ENCODE data around the gene KIAA2012.
A peak's percentile ranks its signal among the peaks of the same experiment; 100 is the strongest.

- TF ChIP-seq CTCF (IDR thresholded peaks at IDR 0.05) (no peak), POLR2A (IDR thresholded peaks at IDR 0.05) (peak; percentile 54), POLR2AphosphoS5 (IDR thresholded peaks at IDR 0.05) (peak; percentile 74)
Observed at GRCh38 chr2:202033317-202034248, 39.5 kb upstream of the KIAA2012 start, which contains the start of gene FZD7.

All from prostate gland (tissue), 2 donors.